Measurements from ENCODE around the gene GOLGA8H.
"Not testable (repeated sequence)": the region's sequence is repeated elsewhere in the genome, so short reads cannot be mapped to it uniquely, and the experiment has no call there.

GOLGA8H gene

GRCh38 chr15:30603796-30604195 is at the start of gene GOLGA8H:
Gene GOLGA8H (plus strand): TSS chr15:30604028. CDS start chr15:30604126, 98 bp downstream.
- peak; percentile 4 for DNase-seq

- not testable (repeated sequence) for DNase-seq
Observed at GRCh38 chr15:30566949-30567348, 36.9 kb upstream of the GOLGA8H start.

GRCh38 chr15:30573012-30573491 is 30.8 kb upstream of the GOLGA8H start:
- DNase-seq = not testable (repeated sequence)

- DNase-seq = not testable (repeated sequence)
Observed at GRCh38 chr15:30579394-30579970, 24.3 kb upstream of the GOLGA8H start.

GRCh38 chr15:30580716-30581115 is 23.1 kb upstream of the GOLGA8H start:
- not testable (repeated sequence) for DNase-seq

GRCh38 chr15:30598953-30599352 is 4.9 kb upstream of the GOLGA8H start:
- not testable (repeated sequence) for DNase-seq

GRCh38 chr15:30612271-30612670 is 8.4 kb downstream of the GOLGA8H start:
- not testable (repeated sequence) for DNase-seq

- DNase-seq = not testable (repeated sequence)
Observed at GRCh38 chr15:30621342-30621741, 17.5 kb downstream of the GOLGA8H start.

- DNase-seq = peak; percentile 97
Observed at GRCh38 chr15:30625436-30626193, 21.8 kb downstream of the GOLGA8H start, which contains the start of gene ARHGAP11B. Gene ARHGAP11B (plus strand): TSS chr15:30626128.

GRCh38 chr15:30626194-30626565 is 22.4 kb downstream of the GOLGA8H start:
- DNase-seq = not testable (repeated sequence)

- DNase-seq = not testable (repeated sequence)
Observed at GRCh38 chr15:30626632-30627031, 22.8 kb downstream of the GOLGA8H start.

GRCh38 chr15:30650012-30650929 is 46.4 kb downstream of the GOLGA8H start:
- DNase-seq = no peak

GRCh38 chr15:30661154-30661553 is 57.3 kb downstream of the GOLGA8H start:
- DNase-seq = not testable (repeated sequence)
